Parathyroid adenoma (tissue), 2 donors: ENCODE measurements around the gene UBE2Q1.

Experiments
- H2AFZ ChIP-seq: fragments of 300-600 bp; sonication (generic); one replicate; pipeline ENCODE4 v1.7.0; 2017; ENCODE audit warnings: antibody characterized with exemption, mild to moderate bottlenecking
- H3K27ac ChIP-seq: fragments of 300-600 bp; sonication (generic); one replicate; pipeline ENCODE4 v1.7.0; 2017
- H3K27me3 ChIP-seq: fragments of 300-600 bp; sonication (generic); one replicate; pipeline ENCODE4 v1.7.0; 2017; ENCODE audit warnings: low read length; ENCODE audit not compliant: control insufficient read depth, insufficient read depth
- H3K36me3 ChIP-seq: fragments of 300-600 bp; sonication (generic); one replicate; pipeline ENCODE4 v1.7.0; 2017; ENCODE audit warnings: low read length; ENCODE audit not compliant: control insufficient read depth, insufficient read depth
- H3K4me1 ChIP-seq: fragments of 300-600 bp; sonication (generic); one replicate; pipeline ENCODE4 v1.7.0; 2017; ENCODE audit warnings: control low read depth
- H3K4me2 ChIP-seq: fragments of 300-600 bp; sonication (generic); one replicate; pipeline ENCODE4 v1.7.0; 2017; ENCODE audit warnings: low read length
- H3K4me3 ChIP-seq: fragments of 300-600 bp; sonication (generic); one replicate; pipeline ENCODE4 v1.7.0; 2017; ENCODE audit warnings: low read depth, low read length
- H3K79me2 ChIP-seq: fragments of 300-600 bp; sonication (generic); one replicate; pipeline ENCODE4 v1.7.0; 2017; ENCODE audit warnings: control low read depth
- H3K9ac ChIP-seq: fragments of 300-600 bp; sonication (generic); one replicate; pipeline ENCODE4 v1.7.0; 2017; ENCODE audit warnings: mild to moderate bottlenecking
- H3K9me3 ChIP-seq: fragments of 300-600 bp; sonication (generic); one replicate; pipeline ENCODE4 v1.7.0; 2017; ENCODE audit warnings: low read length; ENCODE audit not compliant: control insufficient read depth
- TF ChIP-seq, protein P1 (sequence below): fragments of 300-600 bp; sonication (generic); IDR thresholded peaks from one replicate; pipeline ENCODE4 v1.7.0; 2017; ENCODE audit warnings: antibody characterized with exemption, mild to moderate bottlenecking
- donor health status: primary hyperparathyroidism.

UBE2Q1 gene

DNA sequence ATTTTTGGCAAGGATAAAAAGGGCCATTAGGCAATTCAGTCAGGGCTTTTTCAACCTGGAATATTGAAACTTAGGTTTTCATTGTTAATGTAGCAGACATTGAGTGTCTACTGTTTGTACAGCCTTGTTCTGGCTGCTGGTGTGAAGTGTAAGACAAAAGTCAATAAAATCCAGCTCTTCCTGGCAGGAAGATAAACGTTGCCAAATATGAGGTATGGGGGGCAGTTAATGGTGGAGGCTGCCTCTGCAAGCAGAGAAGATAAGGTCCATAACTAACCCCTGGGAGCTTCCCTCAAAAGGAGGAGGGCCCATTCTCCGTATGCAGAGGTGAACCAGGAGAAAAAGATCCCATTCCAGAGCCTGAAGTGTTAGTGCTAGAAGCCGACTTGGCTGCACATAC lies 36.8 kb downstream of the UBE2Q1 start:
- no peak overlapping the region for H3K27ac ChIP-seq
- H3K79me2 ChIP-seq: no peaks in the 10 kb centered on the region
- no peaks in the 10 kb centered on the region for H3K27me3 ChIP-seq
- no peaks in the 10 kb centered on the region for H3K9me3 ChIP-seq
- H3K9ac ChIP-seq: no peak overlapping the region
- TF ChIP-seq, protein P1, sequence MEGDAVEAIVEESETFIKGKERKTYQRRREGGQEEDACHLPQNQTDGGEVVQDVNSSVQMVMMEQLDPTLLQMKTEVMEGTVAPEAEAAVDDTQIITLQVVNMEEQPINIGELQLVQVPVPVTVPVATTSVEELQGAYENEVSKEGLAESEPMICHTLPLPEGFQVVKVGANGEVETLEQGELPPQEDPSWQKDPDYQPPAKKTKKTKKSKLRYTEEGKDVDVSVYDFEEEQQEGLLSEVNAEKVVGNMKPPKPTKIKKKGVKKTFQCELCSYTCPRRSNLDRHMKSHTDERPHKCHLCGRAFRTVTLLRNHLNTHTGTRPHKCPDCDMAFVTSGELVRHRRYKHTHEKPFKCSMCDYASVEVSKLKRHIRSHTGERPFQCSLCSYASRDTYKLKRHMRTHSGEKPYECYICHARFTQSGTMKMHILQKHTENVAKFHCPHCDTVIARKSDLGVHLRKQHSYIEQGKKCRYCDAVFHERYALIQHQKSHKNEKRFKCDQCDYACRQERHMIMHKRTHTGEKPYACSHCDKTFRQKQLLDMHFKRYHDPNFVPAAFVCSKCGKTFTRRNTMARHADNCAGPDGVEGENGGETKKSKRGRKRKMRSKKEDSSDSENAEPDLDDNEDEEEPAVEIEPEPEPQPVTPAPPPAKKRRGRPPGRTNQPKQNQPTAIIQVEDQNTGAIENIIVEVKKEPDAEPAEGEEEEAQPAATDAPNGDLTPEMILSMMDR: no peak
- no peak overlapping the region for H3K4me2 ChIP-seq
- H3K36me3 ChIP-seq: no peaks in the 10 kb centered on the region
- H3K4me1 ChIP-seq: no peaks in the 10 kb centered on the region
- no peak overlapping the region for H3K4me3 ChIP-seq
- no peak overlapping the region for H2AFZ ChIP-seq

DNA sequence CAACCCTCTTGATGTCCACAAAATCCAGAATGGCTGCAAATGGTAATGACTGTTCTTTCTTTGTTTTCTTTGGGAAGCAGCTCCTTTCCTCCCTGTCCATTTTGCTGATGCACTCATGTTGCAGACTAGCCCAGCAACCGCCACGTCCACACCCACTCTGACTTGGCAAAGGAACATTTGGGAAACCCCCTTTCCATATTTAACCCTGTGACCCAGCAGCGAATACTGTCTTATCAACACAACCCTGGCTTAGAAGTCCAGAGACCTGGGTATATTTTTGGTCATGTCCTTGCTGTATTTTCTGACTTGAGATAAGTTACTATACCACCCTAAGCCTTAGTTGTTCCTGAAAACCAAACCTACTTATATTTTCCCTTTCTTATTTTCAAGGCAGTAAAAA lies 38.1 kb downstream of the UBE2Q1 start:
- Histone ChIP-seq H3K4me3 (no peak overlapping the region), H3K4me2 (no peak overlapping the region), H2AFZ (no peak overlapping the region), H3K9me3 (no peaks in the 10 kb centered on the region), H3K4me1 (no peaks in the 10 kb centered on the region), H3K9ac (no peak overlapping the region), H3K79me2 (no peaks in the 10 kb centered on the region), H3K36me3 (no peaks in the 10 kb centered on the region), H3K27ac (no peak overlapping the region), H3K27me3 (no peaks in the 10 kb centered on the region)
- TF ChIP-seq, protein P1: no peak

DNA sequence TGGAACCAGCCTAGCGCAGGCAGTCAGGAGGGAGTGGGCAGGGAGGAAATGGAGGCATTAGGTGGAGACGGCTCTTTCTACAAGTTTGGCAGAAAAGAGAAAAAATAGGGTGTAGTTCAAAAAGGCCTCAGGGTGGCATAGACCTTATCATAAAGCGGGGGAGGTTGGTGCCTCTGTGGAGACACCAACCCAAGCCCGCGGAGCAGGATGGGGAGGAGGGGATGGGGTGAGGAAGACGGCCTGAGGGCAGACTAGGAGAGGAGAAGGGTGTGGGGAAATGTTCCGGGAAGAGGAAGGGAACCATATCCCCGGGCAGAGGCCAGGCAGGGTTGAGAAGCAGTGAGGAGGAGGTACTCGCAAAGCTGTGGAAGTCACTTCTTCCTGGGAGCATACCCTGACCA lies 38.9 kb downstream of the UBE2Q1 start:
- TF ChIP-seq, protein P1: no peak
- no peaks in the 10 kb centered on the region for H3K27me3 ChIP-seq
- no peaks in the 10 kb centered on the region for H3K9me3 ChIP-seq
- H3K9ac ChIP-seq: no peak overlapping the region
- no peak overlapping the region for H3K4me2 ChIP-seq
- no peaks in the 10 kb centered on the region for H3K4me1 ChIP-seq
- no peak overlapping the region for H3K27ac ChIP-seq
- H3K79me2 ChIP-seq: no peaks in the 10 kb centered on the region
- H3K36me3 ChIP-seq: no peaks in the 10 kb centered on the region
- no peak overlapping the region for H3K4me3 ChIP-seq
- no peak overlapping the region for H2AFZ ChIP-seq

DNA sequence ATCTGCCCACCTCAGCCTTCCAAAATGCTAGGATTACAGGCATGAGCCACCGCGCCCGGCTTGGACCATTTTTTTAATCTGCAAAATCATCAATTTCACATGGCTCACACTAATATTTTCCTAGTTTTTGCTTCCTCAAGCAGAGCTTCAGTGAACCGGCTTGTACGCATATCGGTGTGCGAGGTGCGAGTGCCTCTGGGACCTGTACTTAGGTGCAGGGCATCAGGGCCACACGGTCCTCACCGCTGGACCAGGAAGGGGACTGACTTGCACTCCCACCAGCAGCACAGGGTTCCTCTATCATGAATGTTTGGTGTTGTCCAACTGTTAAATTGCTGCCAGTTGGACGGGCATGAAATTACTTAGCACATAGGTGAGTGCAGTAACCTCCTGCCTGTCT lies 40.8 kb downstream of the UBE2Q1 start:
- Histone ChIP-seq H3K4me2 (no peak overlapping the region), H3K27me3 (no peaks in the 10 kb centered on the region), H3K9ac (no peak overlapping the region), H2AFZ (no peak overlapping the region), H3K36me3 (no peaks in the 10 kb centered on the region), H3K4me3 (no peak overlapping the region), H3K27ac (no peak overlapping the region), H3K9me3 (no peaks in the 10 kb centered on the region), H3K79me2 (no peaks in the 10 kb centered on the region), H3K4me1 (no peaks in the 10 kb centered on the region)
- TF ChIP-seq, protein P1: no peak

DNA sequence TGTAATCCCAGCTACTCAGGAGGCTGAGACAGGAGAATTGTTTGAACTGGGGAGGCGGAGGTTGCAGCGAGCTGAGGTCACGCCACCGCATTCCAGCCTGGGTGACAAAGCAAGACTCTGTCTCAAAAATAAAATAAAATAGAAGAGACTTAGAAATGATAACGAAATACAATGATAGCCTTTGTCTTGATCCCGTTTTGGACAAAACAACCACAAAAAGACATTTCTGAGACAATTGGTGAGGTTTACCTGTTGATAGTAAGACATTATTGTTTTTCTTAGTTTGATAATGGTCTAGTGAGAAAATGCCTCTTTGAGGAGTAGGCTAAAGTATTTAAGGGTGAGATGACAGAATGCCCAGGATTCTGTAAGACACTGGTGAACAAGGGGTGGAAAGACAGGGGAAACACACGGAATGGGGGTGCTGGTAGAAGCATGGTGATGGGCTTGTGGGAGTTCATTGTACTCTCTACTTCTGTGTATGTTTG lies 44.4 kb downstream of the UBE2Q1 start:
- H3K79me2 ChIP-seq: no peaks in the 10 kb centered on the region
- no peak overlapping the region for H3K4me2 ChIP-seq
- no peak overlapping the region for H3K4me3 ChIP-seq
- no peaks in the 10 kb centered on the region for H3K4me1 ChIP-seq
- H3K9ac ChIP-seq: no peak overlapping the region
- no peaks in the 10 kb centered on the region for H3K27me3 ChIP-seq
- no peaks in the 10 kb centered on the region for H3K36me3 ChIP-seq
- H2AFZ ChIP-seq: no peak overlapping the region
- no peaks in the 10 kb centered on the region for H3K9me3 ChIP-seq
- no peak overlapping the region for H3K27ac ChIP-seq
- TF ChIP-seq, protein P1: no peak
